Hepatocyte (in vitro differentiated cells): ENCODE results near the gene PODXL2. TPM values are rescaled to one million over a fixed set of nuclear protein-coding genes. Genes with fewer than 3 reads are reported as not detected.

Experiments
- DNase-seq: peaks from one replicate; pipeline ENCODE4 v3.0.0-alpha.2; 2016; ENCODE audit warnings: low spot score
- H2AFZ ChIP-seq: fragments of 200-600 bp; sonication (generic); 2 replicates; pipeline ENCODE4 v1.6.0; 2016; ENCODE audit warnings: antibody characterized with exemption, mild to moderate bottlenecking
- H3K27ac ChIP-seq: fragments of 200-600 bp; sonication (generic); 2 replicates; pipeline ENCODE4 v1.5.1; 2016; ENCODE audit warnings: mild to moderate bottlenecking
- H3K27me3 ChIP-seq: fragments of 200-600 bp; sonication (generic); 2 replicates; pipeline ENCODE4 v1.6.1; 2016
- H3K36me3 ChIP-seq: fragments of 200-600 bp; sonication (generic); replicated peaks from 2 replicates; pipeline ENCODE4 v1.5.1; 2016; ENCODE audit warnings: low read depth; ENCODE audit not compliant: insufficient read depth
- H3K4me1 ChIP-seq: fragments of 200-600 bp; sonication (generic); 2 replicates; pipeline ENCODE4 v1.5.1; 2016; ENCODE audit warnings: mild to moderate bottlenecking, moderate library complexity; ENCODE audit not compliant: insufficient read depth
- H3K4me2 ChIP-seq: fragments of 200-600 bp; sonication (generic); 2 replicates; pipeline ENCODE4 v1.6.0; 2016
- H3K4me3 ChIP-seq: fragments of 200-600 bp; sonication (generic); 2 replicates; pipeline ENCODE4 v1.5.1; 2016; ENCODE audit warnings: mild to moderate bottlenecking
- H3K79me2 ChIP-seq: fragments of 200-600 bp; sonication (generic); 2 replicates; pipeline ENCODE4 v1.6.0; 2017; ENCODE audit warnings: mild to moderate bottlenecking
- H3K9me2 ChIP-seq: fragments of 200-600 bp; sonication (generic); replicated peaks from 2 replicates; pipeline ENCODE4 v1.6.0; 2017; ENCODE audit warnings: mild to moderate bottlenecking; ENCODE audit not compliant: insufficient read depth
- H3K9me3 ChIP-seq: fragments of 200-600 bp; sonication (generic); 2 replicates; pipeline ENCODE4 v1.5.1; 2016; ENCODE audit warnings: low read depth, mild to moderate bottlenecking
- H4K20me1 ChIP-seq: fragments of 200-600 bp; sonication (generic); 2 replicates; pipeline ENCODE4 v1.6.0; 2016; ENCODE audit warnings: mild to moderate bottlenecking; ENCODE audit not compliant: insufficient read depth, poor library complexity, severe bottlenecking
- CTCF ChIP-seq: fragments of 200-600 bp; sonication (generic); IDR thresholded peaks from 2 replicates; pipeline ENCODE4 v1.5.1; 2016; ENCODE audit warnings: antibody characterized with exemption, mild to moderate bottlenecking; ENCODE audit not compliant: poor library complexity
- EZH2 ChIP-seq: fragments of 200-600 bp; sonication (generic); IDR thresholded peaks from 2 replicates; pipeline ENCODE4 v1.6.1; 2016; ENCODE audit warnings: antibody characterized with exemption, mild to moderate bottlenecking, borderline replicate concordance
- EZH2phosphoT487 ChIP-seq: fragments of 200-600 bp; sonication (generic); IDR thresholded peaks from one replicate; pipeline ENCODE4 v1.6.1; 2018; ENCODE audit warnings: antibody characterized with exemption, mild to moderate bottlenecking, low read depth, moderate library complexity; ENCODE audit not compliant: unreplicated experiment, severe bottlenecking
- WGBS: methylation state at CpG from one replicate; pipeline ENCODE4 v1.1.6; 2016; ENCODE audit warnings: low lambda C conversion rate; ENCODE audit errors: missing lambda C conversion rate; 5-methylcytosine and 5-hydroxymethylcytosine counted together
- polyA plus RNA-seq: library from polyadenylated mRNA; unstranded; fragments of >200 nt; fragmentation: Nextera tagmentation; extraction: Ambion mirVana; gene quantifications from 2 replicates; pipeline ENCODE4 v1.2.1, GENCODE V29; 2016
- total RNA-seq: library from RNA; depleted of rRNA; stranded (reverse); fragments of >200 nt; gene quantifications from 2 replicates; pipeline ENCODE4 v1.2.3, GENCODE V29; 2014

The PODXL2 gene
- total and polyA plus RNA-seq, 2 experiments from 2014 or later = 5.1 to 6.4 TPM

GRCh38 chr3:127610105-127610504 lies 18.9 kb upstream of the PODXL2 start:
- H3K36me3 ChIP-seq = no peaks in the 10 kb centered on the region
- WGBS = 88% methylated on average over 5 of the region's 5 CpGs
- no peak for TF ChIP-seq EZH2phosphoT487
- TF ChIP-seq CTCF = no peak
- TF ChIP-seq EZH2 = no peak
- H3K79me2 ChIP-seq = no peaks in the 10 kb centered on the region
- H3K27me3 ChIP-seq = no peaks in the 10 kb centered on the region
- H3K4me3 ChIP-seq = no peak overlapping the region
- no peaks in the 10 kb centered on the region for H4K20me1 ChIP-seq
- H3K27ac ChIP-seq = no peak overlapping the region
- no peaks in the 10 kb centered on the region for H3K9me3 ChIP-seq
- DNase-seq = no peak
- H2AFZ ChIP-seq = no peak overlapping the region
- no peaks in the 10 kb centered on the region for H3K4me1 ChIP-seq
- H3K9me2 ChIP-seq = no peaks in the 10 kb centered on the region
- H3K4me2 ChIP-seq = no peak overlapping the region

GRCh38 chr3:127611251-127611650 lies 17.7 kb upstream of the PODXL2 start:
- no peak for DNase-seq
- Histone ChIP-seq H3K27me3 (no peaks in the 10 kb centered on the region), H3K36me3 (no peaks in the 10 kb centered on the region), H2AFZ (no peak overlapping the region), H3K4me2 (no peak overlapping the region), H3K27ac (no peak overlapping the region), H3K79me2 (no peaks in the 10 kb centered on the region), H3K4me3 (no peak overlapping the region), H3K9me3 (no peaks in the 10 kb centered on the region), H3K9me2 (no peaks in the 10 kb centered on the region), H4K20me1 (no peaks in the 10 kb centered on the region), H3K4me1 (no peaks in the 10 kb centered on the region)
- TF ChIP-seq CTCF (no peak), EZH2 (no peak), EZH2phosphoT487 (no peak)
- 98% methylated on average over 8 of the region's 8 CpGs for WGBS

GRCh38 chr3:127612966-127613365 lies 16.0 kb upstream of the PODXL2 start:
- Histone ChIP-seq H3K27me3 (no peaks in the 10 kb centered on the region), H3K4me3 (no peak overlapping the region), H3K9me2 (no peaks in the 10 kb centered on the region), H3K4me2 (no peak overlapping the region), H3K9me3 (no peaks in the 10 kb centered on the region), H2AFZ (no peak overlapping the region), H4K20me1 (no peaks in the 10 kb centered on the region), H3K79me2 (no peaks in the 10 kb centered on the region), H3K27ac (no peak overlapping the region), H3K36me3 (no peaks in the 10 kb centered on the region), H3K4me1 (no peaks in the 10 kb centered on the region)
- WGBS = 93% methylated on average over 6 of the region's 6 CpGs
- no peak for DNase-seq
- no peak for TF ChIP-seq EZH2
- no peak for TF ChIP-seq CTCF
- TF ChIP-seq EZH2phosphoT487 = no peak

GRCh38 chr3:127613406-127613805 lies 15.6 kb upstream of the PODXL2 start:
- no peaks in the 10 kb centered on the region for H3K36me3 ChIP-seq
- H3K27ac ChIP-seq = no peak overlapping the region
- no peaks in the 10 kb centered on the region for H3K9me2 ChIP-seq
- no peaks in the 10 kb centered on the region for H3K27me3 ChIP-seq
- no peak overlapping the region for H3K4me2 ChIP-seq
- H3K4me3 ChIP-seq = no peak overlapping the region
- no peaks in the 10 kb centered on the region for H3K4me1 ChIP-seq
- no peak for DNase-seq
- H4K20me1 ChIP-seq = no peaks in the 10 kb centered on the region
- TF ChIP-seq CTCF = no peak
- no peak for TF ChIP-seq EZH2
- TF ChIP-seq EZH2phosphoT487 = no peak
- H3K9me3 ChIP-seq = no peaks in the 10 kb centered on the region
- H3K79me2 ChIP-seq = no peaks in the 10 kb centered on the region
- no peak overlapping the region for H2AFZ ChIP-seq
